Measurements from ENCODE around the gene DDX10. TPM values are rescaled to one million over a fixed set of nuclear protein-coding genes. Genes with fewer than 3 reads are reported as not detected.

DDX10 gene
- total and polyA plus RNA-seq, 4 donors = 8.0 to 11.8 (median 9.0) TPM

GRCh38 chr11:108793611-108794010 is 128.7 kb downstream of the DDX10 start:
- Histone ChIP-seq H3K36me3 (ENCODE audit: control insufficient read depth in 4 of 4, insufficient read depth in 3 of 4, low read depth in 1 of 4, low read length in 3 of 4) (no peaks in the 10 kb centered on the region), H3K27ac (ENCODE audit: low read depth in 1 of 2, low read length in 2 of 2) (no peak overlapping the region), H3K9me3 (ENCODE audit: control insufficient read depth in 4 of 4, low read length in 3 of 4) (no peaks in the 10 kb centered on the region), H3K4me3 (ENCODE audit: low read depth in 1 of 3, low read length in 3 of 3) (no peak overlapping the region), H3K9ac (ENCODE audit: low read depth in 1 of 2, low read length in 2 of 2) (no peak overlapping the region), H3K27me3 (ENCODE audit: control insufficient read depth in 4 of 4, insufficient read depth in 4 of 4, low read length in 3 of 4) (no peaks in the 10 kb centered on the region), H3K4me1 (ENCODE audit: control insufficient read depth in 4 of 4, insufficient read depth in 4 of 4, low read length in 3 of 4) (no peaks in the 10 kb centered on the region)
- DNase-seq (ENCODE audit: low spot score) = no peak
- TF ChIP-seq NR2F2 (IDR thresholded peaks at IDR 0.05) = no peak
- TF ChIP-seq CTCF (IDR thresholded peaks at IDR 0.05; ENCODE audit: low read depth, low read length, missing input control) = no peak
- TF ChIP-seq FOXA1 (IDR thresholded peaks at IDR 0.05) = no peak
- TF ChIP-seq GABPA (IDR thresholded peaks at IDR 0.05 in 1 of 2, conservative IDR thresholded peaks at IDR 0.05 in 1 of 2) = no peak
- TF ChIP-seq JUND (IDR thresholded peaks at IDR 0.05) = no peak
- TF ChIP-seq RAD21 (IDR thresholded peaks at IDR 0.05) = no peak
- WGBS = 79% methylated on average over 2 of the region's 2 CpGs

DNA sequence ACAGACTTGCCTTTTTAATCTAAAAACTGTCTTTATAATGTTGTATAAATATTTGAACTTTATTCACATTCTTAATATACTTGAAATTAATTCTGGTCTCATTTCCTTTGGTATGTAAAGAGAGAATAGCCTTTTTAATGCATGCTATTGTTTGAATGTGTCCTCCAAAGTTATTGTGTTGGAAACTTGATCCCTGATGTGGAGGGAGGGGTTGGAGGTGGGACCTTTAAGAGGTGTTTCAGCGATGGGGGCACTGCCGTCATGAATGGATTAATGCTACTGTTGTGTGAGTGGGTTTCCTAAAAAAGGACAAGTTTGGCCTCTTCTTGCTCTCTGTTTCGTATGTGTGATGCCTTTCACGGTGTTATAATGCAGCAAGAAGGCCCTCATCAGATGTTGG is 131.7 kb downstream of the DDX10 start:
- WGBS = 92% methylated on average over 4 of the region's 4 CpGs
- H3K9ac ChIP-seq (ENCODE audit: low read depth in 1 of 2, low read length in 2 of 2) = no peak overlapping the region
- H3K36me3 ChIP-seq (ENCODE audit: control insufficient read depth in 4 of 4, insufficient read depth in 3 of 4, low read depth in 1 of 4, low read length in 3 of 4) = no peaks in the 10 kb centered on the region
- no peak overlapping the region for H3K27ac ChIP-seq (ENCODE audit: low read depth in 1 of 2, low read length in 2 of 2)
- no peak overlapping the region for H3K4me3 ChIP-seq (ENCODE audit: low read depth in 1 of 3, low read length in 3 of 3)
- DNase-seq (ENCODE audit: low spot score) = no peak
- H3K4me1 ChIP-seq (ENCODE audit: control insufficient read depth in 4 of 4, insufficient read depth in 4 of 4, low read length in 3 of 4) = no peaks in the 10 kb centered on the region
- H3K9me3 ChIP-seq (ENCODE audit: control insufficient read depth in 4 of 4, low read length in 3 of 4) = no peaks in the 10 kb centered on the region
- TF ChIP-seq ATF3 (IDR thresholded peaks at IDR 0.05) (no peak), JUND (IDR thresholded peaks at IDR 0.05) (no peak), TAF1 (conservative IDR thresholded peaks at IDR 0.05) (no peak), RAD21 (IDR thresholded peaks at IDR 0.05) (no peak), SP1 (IDR thresholded peaks at IDR 0.05) (no peak), FOXA2 (IDR thresholded peaks at IDR 0.05) (no peak), EGR1 (IDR thresholded peaks at IDR 0.05; ENCODE audit: low read depth in 2 of 2) (no peak), MAX (IDR thresholded peaks at IDR 0.05) (no peak), NR2F2 (IDR thresholded peaks at IDR 0.05) (no peak), HNF4G (IDR thresholded peaks at IDR 0.05) (no peak), CTCF (IDR thresholded peaks at IDR 0.05; ENCODE audit: low read depth, low read length, missing input control) (no peak)
- no peaks in the 10 kb centered on the region for H3K27me3 ChIP-seq (ENCODE audit: control insufficient read depth in 4 of 4, insufficient read depth in 4 of 4, low read length in 3 of 4)

DNA sequence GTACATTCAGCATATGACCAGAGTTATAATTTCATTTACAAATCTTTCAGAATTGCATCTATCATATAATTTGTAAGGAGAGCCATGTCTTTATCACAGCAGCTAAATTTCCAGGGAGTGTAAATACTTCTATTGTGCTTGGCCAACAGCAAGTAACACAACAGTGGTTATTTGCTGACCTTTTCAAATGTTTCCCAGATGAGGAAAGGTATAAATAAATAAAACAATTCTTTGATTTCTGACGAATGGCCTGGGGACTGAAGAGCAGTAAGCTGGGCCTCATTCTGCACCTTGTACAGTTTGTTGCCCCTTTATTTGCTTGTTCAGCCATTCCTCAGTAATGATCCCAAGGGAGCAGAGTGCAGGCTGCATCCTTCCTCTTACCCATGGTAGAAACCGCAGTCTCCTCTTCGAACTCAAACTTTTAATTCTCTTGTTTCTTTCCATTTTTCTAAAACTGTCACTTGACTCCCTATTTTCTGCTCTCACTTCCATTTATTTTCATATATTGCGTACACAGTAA is 132.8 kb downstream of the DDX10 start:
- H3K9ac ChIP-seq (ENCODE audit: low read depth in 1 of 2, low read length in 2 of 2) = no peak overlapping the region
- no peaks in the 10 kb centered on the region for H3K4me1 ChIP-seq (ENCODE audit: control insufficient read depth in 4 of 4, insufficient read depth in 4 of 4, low read length in 3 of 4)
- whole genome bisulfite sequencing = 79% methylated on average over 4 of the region's 4 CpGs
- H3K27ac ChIP-seq (ENCODE audit: low read depth in 1 of 2, low read length in 2 of 2) = no peak overlapping the region
- no peak for DNase-seq (ENCODE audit: low spot score)
- no peaks in the 10 kb centered on the region for H3K27me3 ChIP-seq (ENCODE audit: control insufficient read depth in 4 of 4, insufficient read depth in 4 of 4, low read length in 3 of 4)
- H3K4me3 ChIP-seq (ENCODE audit: low read depth in 1 of 3, low read length in 3 of 3) = no peak overlapping the region
- H3K36me3 ChIP-seq (ENCODE audit: control insufficient read depth in 4 of 4, insufficient read depth in 3 of 4, low read depth in 1 of 4, low read length in 3 of 4) = no peaks in the 10 kb centered on the region
- no peaks in the 10 kb centered on the region for H3K9me3 ChIP-seq (ENCODE audit: control insufficient read depth in 4 of 4, low read length in 3 of 4)
- TF ChIP-seq MAX (IDR thresholded peaks at IDR 0.05) (no peak), HNF4A (conservative IDR thresholded peaks at IDR 0.05) (no peak), SP1 (IDR thresholded peaks at IDR 0.05) (no peak), EGR1 (IDR thresholded peaks at IDR 0.05; ENCODE audit: low read depth in 2 of 2) (no peak), NR2F2 (IDR thresholded peaks at IDR 0.05) (no peak), TAF1 (conservative IDR thresholded peaks at IDR 0.05) (no peak), GABPA (IDR thresholded peaks at IDR 0.05 in 1 of 2, conservative IDR thresholded peaks at IDR 0.05 in 1 of 2) (no peak), RAD21 (IDR thresholded peaks at IDR 0.05) (no peak), CTCF (IDR thresholded peaks at IDR 0.05; ENCODE audit: low read depth, low read length, missing input control) (no peak), ZBTB33 (IDR thresholded peaks at IDR 0.05) (no peak), FOXA1 (IDR thresholded peaks at IDR 0.05) (no peak), RXRA (IDR thresholded peaks at IDR 0.05) (no peak)
